Measurements from ENCODE around the gene RTN1.
"Not testable (repeated sequence)": the region's sequence is repeated elsewhere in the genome, so short reads cannot be mapped to it uniquely, and the experiment has no call there.

The RTN1 gene

DNA sequence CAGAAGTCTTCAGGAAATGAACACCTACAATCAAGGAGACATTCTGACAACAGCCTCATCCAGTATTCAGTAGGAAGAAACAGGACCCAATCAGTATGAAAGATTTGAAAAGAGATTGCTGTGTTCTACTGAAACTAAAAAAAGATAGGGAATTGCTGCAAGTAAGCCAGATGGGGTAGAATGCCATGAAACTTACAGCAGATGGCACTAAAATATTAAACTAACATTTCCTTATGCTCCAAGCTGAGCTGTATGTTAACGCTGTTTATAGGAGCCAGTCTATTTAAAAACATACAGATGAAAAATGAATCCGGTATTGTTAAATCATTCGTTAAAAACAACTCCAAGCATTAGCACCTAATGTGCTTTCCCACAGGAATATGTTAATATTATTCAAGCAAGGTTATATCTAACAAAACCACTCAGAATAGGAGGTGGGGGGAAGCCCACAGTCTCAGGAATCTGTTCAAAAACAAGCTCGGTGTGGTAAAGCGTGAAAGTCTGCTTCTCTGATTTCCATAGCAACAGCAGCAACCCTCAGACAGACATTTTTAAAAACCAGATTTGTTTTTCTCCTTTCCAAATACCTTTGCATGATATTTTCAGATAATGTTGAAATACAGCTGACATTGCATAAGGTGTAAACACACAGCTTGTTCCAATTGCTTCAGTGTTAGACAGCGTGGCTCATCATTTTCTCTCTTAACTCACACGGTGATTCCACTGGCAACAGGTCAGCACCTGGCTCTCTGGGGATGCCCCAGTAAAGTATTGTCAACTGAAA lies 162.6 kb downstream of the RTN1 start:
- no peak for DNase-seq (ENCODE audit: insufficient read length, low spot score)
- peak; percentile 95 for FAIRE-seq

DNA sequence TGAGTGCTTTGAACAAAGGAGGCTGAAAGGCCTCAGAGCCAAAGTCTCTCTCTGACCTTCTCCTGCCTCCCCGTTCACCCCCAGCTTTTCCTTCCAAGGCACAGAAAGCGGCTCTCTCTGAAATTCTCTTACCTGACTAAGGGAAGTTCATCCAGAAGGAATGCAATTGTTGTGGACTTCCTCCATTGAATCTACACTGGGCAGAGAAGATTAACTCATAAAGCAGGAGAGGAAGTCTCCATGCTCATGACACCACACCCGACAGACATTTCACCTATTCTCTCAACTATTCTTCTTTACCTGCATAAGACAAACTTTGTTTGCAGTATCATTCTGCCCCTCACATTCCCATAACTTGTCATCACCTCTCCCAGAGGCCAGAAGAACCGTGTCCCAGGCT lies 164.7 kb downstream of the RTN1 start:
- no peak for DNase-seq (ENCODE audit: insufficient read length, low spot score)
- peak; percentile 68 for FAIRE-seq

DNA sequence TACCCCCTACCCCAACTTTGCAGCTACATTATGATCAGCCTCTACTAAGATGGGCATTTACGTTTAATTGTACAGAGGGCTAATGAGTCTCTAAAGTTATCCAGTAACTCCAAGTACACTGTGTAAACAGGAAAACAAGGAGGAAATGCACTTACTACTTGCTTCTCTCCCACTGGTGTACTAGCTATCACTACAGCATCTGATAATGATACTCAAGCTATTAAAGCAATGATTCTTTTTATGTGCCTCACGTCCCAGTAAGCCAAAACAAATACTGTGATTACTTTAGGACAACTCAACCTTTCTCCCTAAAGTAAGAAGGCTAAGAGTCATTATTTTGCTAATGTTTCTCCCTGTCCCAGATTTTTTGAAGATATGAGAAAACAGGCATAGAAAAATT lies 165.3 kb downstream of the RTN1 start:
- DNase-seq (ENCODE audit: insufficient read length, low spot score): no peak
- peak; percentile 75 for FAIRE-seq

DNA sequence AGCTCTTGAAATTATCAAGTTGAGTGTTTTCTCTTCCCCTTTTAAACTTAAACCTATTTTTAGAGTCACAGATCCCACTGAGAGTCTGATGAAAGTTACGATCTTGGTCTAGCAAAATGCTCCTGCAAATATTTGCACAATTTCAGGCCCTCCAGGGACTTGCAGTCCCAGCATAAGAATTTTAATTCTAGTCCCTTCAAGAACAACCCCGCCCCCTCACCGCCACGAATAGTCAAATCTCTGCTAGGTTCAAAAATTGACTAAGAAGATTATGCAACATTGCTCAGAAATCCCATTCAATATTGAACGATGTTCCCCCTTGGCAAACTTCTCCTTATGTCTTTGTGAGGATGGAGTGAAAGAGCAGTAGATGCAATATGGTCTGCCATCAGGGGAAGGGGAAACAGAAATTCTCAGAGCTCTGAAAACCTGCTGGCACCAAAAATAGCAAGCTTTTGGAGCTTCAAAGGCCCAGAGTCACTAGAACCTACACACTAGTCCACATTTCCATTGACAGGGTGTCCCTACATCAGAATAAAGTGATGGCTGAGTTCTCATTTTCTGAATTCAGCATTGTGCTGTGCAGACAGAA lies 166.4 kb downstream of the RTN1 start:
- FAIRE-seq: no peak
- DNase-seq (ENCODE audit: insufficient read length, low spot score): no peak

DNA sequence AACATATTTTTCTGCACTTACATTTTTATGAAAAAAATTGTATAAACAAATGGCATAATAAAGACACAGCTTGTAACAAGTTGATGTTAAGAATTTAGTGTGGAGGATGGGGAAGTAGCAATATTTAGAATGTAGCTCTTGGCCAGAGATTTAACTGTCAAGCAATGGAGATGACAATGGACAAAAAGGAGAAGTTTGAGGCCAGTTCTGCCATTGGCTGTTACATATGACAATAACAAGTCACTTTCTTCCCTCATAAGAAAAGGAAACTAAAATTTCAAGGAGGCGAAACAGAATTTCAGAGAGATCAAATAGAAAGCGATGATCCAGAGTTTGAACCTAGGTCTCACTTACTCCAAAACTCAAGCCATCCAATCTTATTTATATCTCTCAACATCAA lies 171.1 kb downstream of the RTN1 start:
- FAIRE-seq (no peak), DNase-seq (ENCODE audit: insufficient read length, low spot score) (no peak)

DNA sequence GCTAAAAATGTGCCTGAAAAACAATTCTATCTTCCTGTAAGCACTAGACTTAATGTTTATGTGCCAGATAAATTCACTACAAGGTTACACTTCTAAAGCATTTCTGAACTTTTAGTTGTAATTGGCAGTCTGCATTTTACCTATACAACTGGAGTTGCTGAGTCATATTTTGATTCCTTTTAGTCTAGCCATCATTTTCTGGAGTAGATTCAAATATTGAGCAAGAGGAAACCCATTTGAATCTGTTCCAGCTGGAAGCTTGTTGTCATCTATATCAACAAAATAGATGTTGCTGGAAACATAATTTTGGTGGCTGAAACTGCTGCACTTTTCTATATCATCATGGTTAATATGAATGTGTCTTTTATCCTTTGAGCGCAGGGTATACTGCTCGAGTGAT lies 171.8 kb downstream of the RTN1 start:
- DNase-seq (ENCODE audit: insufficient read length, low spot score): no peak
- FAIRE-seq: peak; percentile 78

DNA sequence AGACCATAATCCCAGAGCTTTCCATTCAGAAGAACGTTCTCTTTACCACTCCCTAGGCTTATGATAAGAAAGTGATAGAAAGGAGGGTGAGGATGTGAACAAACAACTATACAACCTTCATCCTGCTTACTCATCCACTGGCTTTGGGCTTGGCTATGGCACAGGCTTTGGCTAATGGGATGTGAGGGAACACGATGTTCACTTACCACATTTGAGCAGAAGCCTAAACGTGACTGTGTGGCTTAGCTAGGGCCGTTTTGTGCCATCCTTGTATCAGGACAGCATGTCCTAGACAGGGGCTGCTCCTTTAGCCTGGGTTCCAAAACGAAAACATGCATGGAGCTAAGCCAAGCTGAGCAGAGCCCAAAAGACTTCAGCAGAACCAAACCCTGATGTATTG lies 175.4 kb downstream of the RTN1 start:
- no peak for DNase-seq (ENCODE audit: insufficient read length, low spot score)
- peak; percentile 94 for FAIRE-seq

DNA sequence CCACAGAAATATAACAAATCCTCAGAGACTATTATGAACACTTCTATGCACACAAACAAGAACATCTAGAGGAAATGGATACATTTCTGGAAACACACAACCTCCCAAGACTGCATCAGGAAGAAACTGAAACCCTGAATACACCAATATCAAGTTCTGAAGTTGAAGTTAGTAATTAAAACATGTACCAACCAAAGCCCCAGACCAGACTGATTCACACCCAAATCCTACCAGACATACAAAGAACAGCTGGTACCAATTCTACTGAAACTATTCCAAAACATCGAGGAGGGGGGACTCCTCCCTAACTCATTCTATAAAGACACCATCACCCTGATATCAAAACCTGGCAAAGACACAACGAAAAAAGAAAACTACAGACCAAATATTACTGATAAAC lies 179.3 kb downstream of the RTN1 start:
- no peak for FAIRE-seq
- no peak for DNase-seq (ENCODE audit: insufficient read length, low spot score)

DNA sequence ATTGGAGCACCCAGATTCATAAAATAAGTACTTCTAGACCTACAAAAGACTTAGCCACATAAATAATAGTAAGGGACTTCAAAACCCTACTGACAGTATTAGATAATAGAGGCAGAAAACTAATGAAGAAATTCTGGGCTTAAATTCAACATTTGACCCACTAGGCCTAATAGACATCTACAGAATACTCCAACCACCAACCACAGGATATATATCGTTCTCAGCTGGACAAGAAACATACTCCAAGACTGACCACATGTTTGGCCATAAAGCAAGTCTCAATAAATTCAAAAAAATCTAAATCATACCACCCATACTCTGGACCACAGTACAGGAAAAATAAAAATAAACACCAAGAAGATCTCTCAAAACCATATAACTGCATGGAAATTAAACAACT lies 180.2 kb downstream of the RTN1 start:
- DNase-seq (ENCODE audit: insufficient read length, low spot score) (no peak), FAIRE-seq (peak; percentile 54)

DNA sequence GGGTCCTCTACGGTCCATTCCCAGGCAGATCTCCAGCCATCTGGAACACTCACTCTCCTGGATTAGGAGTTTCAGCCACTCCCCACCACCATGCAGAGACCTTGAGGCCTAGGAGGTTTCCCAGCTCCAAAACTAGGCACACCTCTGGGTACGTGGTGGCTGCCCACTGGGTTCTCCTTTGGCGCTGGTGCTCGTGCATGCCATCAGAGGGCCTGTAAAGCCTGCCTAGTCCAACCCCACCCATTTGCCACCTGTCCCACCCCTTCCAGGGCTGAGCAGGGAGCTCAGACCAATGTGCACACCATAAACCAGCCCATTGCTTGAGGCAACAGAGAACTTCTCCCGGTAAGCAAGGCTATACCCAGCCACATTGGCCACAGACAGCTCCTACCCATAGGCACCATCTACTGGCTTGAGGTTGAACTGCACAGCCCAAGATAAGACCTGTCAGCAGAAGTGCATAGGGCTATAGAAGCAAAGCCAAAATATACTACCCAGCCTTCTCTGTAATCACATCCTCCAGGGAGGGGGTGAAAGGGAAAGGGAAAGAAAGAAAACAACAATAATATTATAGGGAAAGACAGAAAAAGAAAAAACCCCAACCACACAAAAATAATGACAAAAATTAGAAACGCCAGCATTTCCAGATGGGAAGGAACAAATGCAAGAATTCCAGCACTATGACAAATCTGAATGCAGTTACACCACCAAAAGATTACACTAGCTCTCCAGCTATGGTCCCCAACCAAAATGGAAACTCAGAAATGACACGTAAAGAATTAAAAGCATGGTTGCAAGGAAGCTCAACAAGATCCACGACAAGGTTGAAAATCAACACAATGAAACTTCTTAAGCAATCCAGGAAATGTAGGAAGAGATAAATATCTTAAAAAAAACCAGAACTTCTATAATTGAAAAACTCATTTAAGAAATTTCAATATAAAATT lies 182.1 kb downstream of the RTN1 start:
- peak; percentile 53 for DNase-seq (ENCODE audit: insufficient read length, low spot score)
- FAIRE-seq: peak; percentile 98

DNA sequence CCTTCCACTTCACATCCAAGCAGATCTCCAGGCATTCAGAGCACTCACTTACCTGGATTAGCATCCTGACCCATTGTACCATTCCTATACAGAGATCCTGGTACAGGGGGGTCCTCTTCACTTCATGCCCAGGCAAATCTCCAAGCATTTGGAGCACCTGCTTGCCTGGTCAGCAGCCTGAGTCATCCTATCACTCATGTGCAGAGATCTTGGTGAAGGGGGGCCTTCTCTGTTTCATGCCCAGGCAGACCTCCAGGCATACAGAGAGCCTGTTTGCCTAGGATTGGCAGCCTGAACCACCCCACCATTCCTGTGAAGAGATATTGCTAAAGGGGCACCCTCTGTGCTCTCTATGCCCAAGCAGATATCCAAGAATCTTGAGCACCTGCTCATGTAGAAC lies 182.9 kb downstream of the RTN1 start:
- no peak for DNase-seq (ENCODE audit: insufficient read length, low spot score)
- peak; percentile 57 for FAIRE-seq

DNA sequence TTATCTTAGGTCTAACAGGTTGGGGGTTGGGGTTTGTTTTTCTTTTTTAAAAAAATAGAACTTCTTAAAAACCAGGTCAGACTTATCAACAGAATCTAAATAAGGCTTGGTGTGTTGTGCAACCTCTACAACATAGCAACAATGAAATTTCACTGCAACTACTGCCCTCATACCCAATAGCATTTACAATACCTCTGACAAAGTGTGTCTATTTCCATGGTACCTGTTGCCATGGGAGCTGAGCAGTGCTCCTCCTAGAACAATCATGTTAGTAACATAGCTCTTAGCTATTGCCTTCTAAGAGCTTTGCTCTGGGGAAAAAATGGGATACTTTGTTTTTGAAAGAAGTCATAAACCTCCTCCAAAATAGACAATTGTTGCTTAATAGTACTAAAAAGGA lies 190.7 kb downstream of the RTN1 start:
- DNase-seq (ENCODE audit: insufficient read length, low spot score) (no peak), FAIRE-seq (peak; percentile 85)

DNA sequence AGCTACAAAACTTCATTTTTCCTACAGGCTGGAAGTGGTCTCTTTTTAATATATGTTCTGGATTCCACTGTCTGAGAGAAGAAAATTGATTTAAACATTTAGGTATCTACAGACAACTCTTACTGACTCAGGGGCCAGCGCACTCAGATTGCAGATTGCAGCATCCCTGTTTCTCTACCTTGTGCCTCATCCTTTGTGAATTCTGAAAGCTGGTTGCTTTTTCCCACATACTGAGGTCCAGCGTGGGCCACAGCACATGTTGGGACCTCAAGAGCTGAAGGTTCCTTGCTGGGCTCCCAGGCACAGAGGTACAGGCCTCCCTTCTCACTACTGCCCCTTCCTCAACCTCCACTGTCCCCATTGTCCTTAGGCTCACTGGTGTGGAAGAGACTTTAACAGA lies 192.2 kb downstream of the RTN1 start:
- peak; percentile 81 for FAIRE-seq
- no peak for DNase-seq (ENCODE audit: insufficient read length, low spot score)

DNA sequence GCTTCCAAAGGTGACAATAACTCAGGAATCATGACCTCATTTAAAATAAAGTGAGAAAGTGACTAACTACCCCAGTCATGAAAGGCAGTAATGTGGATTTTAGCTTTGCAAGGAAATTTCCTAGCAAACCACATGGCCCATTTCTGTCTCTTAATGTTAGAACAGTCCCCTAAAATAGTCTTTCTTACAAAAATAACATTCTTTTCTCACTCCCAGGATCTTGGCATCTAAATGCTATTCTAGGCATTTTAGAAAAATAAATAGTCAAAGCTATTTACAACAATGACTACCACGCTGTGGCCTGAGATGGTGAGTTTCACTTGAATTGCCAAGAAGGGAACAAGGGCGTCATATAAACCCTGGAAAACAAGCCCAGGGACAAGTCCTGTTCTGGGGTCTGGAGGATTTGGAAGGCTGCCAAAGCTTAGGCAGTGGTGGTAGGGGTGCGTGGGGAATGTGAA lies 192.8 kb downstream of the RTN1 start:
- FAIRE-seq (peak; percentile 62), DNase-seq (ENCODE audit: insufficient read length, low spot score) (no peak)

DNA sequence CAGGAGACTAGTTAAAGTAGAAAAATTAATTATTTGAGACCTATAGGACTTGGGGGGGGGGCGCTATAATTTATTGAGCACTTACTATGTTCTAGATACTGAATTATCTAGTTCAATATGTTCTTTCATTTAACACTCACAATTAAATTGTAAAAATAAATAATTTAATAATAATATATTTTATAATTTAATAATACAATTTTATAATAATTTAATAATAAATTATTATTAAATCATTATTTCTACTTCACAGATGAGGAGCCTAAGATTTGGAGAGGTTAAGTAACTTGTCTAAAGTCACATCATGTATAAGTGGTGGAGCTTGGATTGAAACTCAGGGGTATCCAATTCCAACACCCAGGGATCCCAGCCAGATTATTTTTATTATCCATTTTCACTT lies 195.2 kb downstream of the RTN1 start:
- DNase-seq (ENCODE audit: insufficient read length, low spot score): no peak
- no peak for FAIRE-seq

DNA sequence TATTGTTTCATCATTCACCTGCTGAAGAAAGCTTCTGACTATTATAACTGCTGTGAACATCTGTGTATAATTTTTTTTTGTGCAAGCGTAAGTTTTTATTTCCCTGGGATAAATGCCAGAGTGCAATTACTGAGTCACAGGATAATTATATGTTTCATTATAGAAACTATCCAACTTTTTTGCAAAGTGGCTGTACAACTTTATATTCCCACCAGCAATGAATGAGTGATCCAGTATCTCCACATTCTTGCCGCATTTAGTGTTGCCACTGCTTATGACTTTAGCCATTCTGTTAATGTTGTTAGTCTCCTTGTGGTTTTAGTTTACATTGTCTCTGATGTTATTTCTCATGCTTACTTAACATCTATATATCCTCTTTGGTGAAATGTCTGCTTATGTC lies 205.8 kb downstream of the RTN1 start:
- no peak for FAIRE-seq
- no peak for DNase-seq (ENCODE audit: insufficient read length, low spot score)

DNA sequence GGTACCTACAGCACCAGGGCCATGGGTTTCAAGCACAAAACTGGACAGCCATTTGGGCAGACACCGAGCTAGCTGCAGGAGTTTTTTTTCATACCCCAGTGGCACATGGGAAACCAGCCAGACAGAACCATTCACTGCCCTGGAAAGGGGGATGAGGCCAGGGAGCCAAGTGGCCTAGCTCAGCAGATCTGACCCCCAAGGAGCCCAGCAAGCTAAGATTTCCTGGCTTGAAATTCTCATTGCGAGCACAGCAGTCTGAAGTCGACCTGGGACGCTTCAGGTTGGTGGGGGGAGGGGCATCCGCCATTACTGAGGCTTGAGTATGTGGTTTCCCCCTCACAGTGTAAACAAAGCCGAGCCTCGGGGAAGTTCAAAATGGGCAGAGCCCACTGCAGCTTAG lies 212.8 kb downstream of the RTN1 start:
- DNase-seq (ENCODE audit: insufficient read length, low spot score) (no peak), FAIRE-seq (no peak)

DNA sequence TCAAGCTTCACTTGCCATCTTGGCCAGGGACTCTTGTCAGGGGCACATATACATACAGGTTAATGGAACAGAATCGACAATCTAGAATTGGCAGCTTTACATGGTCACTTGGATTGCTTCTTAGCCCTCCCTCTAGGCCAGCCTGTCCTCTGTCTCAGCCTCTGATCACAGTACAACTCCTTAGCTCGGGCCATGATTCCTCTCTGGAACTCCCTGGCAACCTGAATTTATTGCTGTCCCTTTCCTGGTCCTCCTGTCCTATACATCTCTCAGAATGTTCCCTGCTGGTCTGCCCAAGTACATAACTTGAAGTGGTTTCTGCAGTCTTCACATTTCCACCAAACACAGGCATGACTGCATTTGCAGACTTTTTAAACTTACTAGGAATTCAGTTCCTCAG lies 214.1 kb downstream of the RTN1 start:
- peak; percentile 71 for FAIRE-seq
- DNase-seq (ENCODE audit: insufficient read length, low spot score): no peak

DNA sequence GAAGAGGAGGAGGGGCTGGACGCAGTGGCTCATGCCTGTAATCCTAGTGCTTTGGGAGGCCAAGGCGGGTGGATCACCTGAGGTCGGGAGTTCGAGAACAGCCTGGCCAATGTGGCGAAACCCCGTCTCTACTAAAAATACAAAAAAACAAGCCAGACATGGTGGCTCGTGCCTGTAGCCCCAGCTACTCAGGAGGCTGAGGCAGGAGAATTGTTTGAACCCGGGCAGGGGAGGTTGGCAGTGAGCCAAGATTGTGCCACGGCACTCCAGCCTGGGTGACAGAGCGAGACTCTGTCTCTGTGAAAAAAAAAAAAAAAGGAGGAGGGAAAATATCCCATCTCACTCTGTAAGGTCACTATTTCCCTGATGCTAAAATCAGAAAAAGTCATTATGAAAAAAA lies 216.4 kb downstream of the RTN1 start:
- FAIRE-seq; DNase-seq (ENCODE audit: insufficient read length, low spot score): not testable (repeated sequence)

DNA sequence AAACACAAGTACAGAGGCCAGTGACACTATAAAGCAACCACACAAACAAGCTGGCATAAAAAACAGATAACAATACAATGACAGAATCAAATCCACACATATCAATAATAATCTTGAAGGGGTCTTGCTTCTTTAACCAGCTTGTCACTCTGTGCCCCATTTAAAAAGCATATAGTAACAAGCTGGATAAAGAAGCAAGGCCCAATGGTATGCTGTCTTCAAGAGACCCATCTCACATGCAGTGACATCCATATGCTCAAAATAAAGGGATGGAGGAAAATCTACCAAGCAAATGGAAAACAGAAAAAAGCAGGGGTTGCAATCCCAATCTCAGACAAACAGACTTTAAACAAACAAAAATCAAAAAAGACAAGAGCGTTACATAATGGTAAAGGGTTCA lies 223.7 kb downstream of the RTN1 start:
- not testable (repeated sequence) for DNase-seq (ENCODE audit: insufficient read length, low spot score)
- peak; percentile 46 for FAIRE-seq

DNA sequence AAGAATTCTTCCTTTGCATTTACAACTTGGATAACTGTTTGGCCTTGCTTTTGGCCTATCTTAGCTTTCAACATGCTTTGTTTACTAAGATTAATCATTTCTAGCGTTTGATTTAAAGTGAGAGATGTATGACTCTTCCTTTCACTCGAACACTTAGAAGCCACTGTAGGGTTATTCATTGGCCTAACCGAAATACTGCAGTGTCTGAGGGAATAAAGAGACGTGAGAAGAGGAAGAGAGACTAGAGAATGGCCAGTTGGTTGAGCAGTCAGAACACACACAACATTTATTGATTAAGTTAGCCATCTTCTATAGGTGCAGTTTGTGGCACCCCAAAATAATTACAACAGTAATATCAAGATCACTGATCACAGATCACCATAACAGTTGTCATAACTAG lies 231.7 kb downstream of the RTN1 start:
- FAIRE-seq (peak; percentile 85), DNase-seq (ENCODE audit: insufficient read length, low spot score) (no peak)

All from HTR-8/SVneo (cell line).